Testis (tissue), 2 donors: Measurements from ENCODE around the gene ALPG.

Experiments
- CTCF ChIP-seq, 3 experiments: fragments of 450-650 bp in 2 of 3; fragments of 200-600 bp in 1 of 3; sonication (generic) in 1 of 3; IDR thresholded peaks; one replicate each; pipeline ENCODE4 v1.5.1; 2016 to 2019; ENCODE audit warnings: antibody characterized with exemption in 3 of 3, mild to moderate bottlenecking in 2 of 3, moderate library complexity in 1 of 3
- POLR2A ChIP-seq: fragments of 450-650 bp; IDR thresholded peaks from one replicate; pipeline ENCODE4 v1.6.1; 2017; ENCODE audit warnings: antibody characterized with exemption, mild to moderate bottlenecking, moderate library complexity

GRCh38 chr2:232455426-232456255, 49.0 kb downstream of the ALPG start, which contains the start of gene ALPI:
- TF ChIP-seq CTCF (IDR thresholded peaks at IDR 0.05) = no peak
- no peak for TF ChIP-seq POLR2A
